HG03565 (cell line): ENCODE results near the gene CPSF3.

ENCODE experiments used
- ATAC-seq: cut with Tn5 transposase; IDR thresholded peaks from one replicate; pipeline ENCODE4 v1.9.1; 2021; ENCODE audit warnings: mild to moderate bottlenecking, moderate library complexity; ENCODE audit not compliant: unreplicated experiment

CPSF3 gene

DNA sequence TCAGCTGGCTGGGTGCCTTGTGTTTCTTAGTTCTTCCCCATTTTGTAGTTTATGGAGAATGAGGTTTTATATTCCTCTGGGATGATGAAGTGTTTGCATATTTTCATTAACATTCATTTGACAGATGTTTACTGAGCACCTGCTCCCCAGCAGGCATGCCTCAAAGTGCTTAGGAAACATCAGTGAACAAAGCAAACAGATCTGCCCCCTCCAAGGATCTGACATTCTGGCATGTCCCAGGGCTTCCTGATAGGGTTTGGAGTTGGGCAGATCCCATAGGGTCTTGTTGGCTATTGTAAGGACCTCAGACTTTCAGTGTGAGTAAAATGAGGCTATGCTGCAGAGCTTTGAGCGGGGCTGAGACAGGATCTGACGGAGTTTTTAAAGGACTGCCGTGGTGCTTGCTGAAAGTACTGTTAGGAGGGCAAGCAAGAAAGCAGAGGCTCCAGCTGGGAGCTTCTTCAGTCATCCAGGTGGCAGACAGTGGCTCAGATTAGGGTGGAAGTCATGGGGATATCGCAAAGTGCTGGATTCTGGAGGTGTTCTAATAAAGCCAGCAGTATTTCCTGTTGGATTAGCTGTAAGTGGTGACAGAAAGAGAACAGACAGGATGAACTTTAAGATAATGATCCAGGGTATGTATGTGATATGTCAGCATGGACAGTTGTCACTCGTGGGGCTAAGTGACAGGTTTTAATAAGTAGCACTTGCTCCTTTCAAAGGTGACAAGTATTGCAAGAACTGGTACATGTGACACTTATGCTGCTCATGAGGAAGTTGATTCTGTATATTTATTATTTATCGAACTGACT is 39.6 kb downstream of the CPSF3 start:
- no peak for ATAC-seq

- ATAC-seq = no peak
Observed at GRCh38 chr2:9463698-9464034, 40.2 kb downstream of the CPSF3 start.

DNA sequence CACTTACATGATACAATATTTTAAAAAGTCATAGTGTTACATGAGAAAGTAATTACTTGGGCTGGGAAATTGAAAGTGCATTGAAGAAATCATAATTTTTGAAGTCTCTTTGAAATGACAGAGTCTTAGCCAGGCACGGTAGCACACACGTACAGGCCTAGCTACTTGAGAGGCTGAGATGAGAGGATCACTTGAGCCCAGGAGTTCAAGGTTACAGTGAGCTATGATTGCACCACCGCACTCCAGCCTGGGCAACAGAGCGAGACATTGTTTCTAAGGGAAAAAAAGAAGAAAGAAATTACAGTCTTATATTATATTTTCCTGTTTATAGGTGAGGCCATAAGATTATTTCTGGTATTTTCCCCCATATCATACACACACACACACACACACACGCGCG is 41.7 kb downstream of the CPSF3 start:
- no peak for ATAC-seq

GRCh38 chr2:9466147-9466683 is 42.8 kb downstream of the CPSF3 start:
- no peak for ATAC-seq

- ATAC-seq = no peak
Observed at GRCh38 chr2:9467687-9468086, 44.2 kb downstream of the CPSF3 start.

DNA sequence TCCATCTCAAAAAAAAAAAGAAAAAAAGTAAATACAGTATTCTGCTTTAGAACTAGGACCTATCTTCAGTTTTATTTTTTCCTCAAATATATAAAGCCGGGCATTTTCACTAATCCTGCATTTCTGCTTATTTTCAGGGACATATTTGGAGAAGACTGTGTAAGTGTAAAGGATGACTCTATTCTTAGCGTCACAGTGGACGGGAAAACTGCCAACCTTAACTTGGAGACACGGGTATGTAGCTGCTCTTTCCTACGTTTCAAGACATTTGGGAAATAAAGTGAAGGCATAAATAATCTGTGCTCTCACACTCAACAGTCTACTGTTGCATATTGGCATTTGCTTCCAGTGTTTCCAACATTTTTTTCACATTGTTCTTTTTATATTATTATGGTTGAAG is 47.8 kb downstream of the CPSF3 start:
- ATAC-seq = no peak

- no peak for ATAC-seq
Observed at GRCh38 chr2:9472511-9472910, 49.1 kb downstream of the CPSF3 start.

- ATAC-seq = no peak
Observed at GRCh38 chr2:9473308-9473984, 50.0 kb downstream of the CPSF3 start.

- no peak for ATAC-seq
Observed at GRCh38 chr2:9473985-9474360, 50.5 kb downstream of the CPSF3 start.

DNA sequence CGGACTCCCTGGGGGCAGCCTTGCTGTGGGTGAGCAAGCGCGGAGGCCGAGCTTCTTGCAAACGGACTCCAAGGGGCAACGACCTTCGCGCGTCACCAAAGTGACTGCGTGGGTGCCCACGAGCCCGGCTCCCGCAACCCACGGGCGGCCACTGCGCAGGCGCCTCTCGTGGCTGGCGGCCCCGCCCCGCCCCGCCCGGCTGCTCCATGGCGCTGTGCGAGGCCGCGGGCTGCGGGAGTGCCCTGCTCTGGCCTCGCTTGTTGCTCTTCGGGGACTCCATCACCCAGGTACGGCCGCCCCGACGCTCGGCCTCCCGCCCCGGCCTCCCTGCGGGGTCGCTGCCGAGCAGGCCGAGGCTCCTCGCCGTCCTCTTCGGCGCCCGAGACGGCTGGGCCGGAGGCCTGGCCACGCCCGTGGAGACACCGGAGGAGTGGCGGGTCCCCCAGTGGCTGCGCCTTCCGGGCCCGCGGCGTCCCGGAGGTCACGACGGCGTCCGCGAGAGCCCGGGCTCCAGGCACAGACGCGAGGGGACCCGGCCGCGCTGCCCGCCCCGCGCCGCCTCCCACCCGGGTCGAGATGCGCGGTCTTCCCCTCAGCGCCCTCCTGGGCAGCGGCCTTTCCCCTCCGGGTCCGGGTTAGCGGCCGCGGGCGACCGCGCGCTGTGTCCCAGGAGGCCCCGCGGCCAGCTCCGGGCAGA is 51.1 kb downstream of the CPSF3 start, which contains the start of gene IAH1:
Gene IAH1 (plus strand): TSS at position 191 of the 697 bp plus-strand sequence. CDS start 16 bp downstream, at position 207.
- ATAC-seq = peak; percentile 70

DNA sequence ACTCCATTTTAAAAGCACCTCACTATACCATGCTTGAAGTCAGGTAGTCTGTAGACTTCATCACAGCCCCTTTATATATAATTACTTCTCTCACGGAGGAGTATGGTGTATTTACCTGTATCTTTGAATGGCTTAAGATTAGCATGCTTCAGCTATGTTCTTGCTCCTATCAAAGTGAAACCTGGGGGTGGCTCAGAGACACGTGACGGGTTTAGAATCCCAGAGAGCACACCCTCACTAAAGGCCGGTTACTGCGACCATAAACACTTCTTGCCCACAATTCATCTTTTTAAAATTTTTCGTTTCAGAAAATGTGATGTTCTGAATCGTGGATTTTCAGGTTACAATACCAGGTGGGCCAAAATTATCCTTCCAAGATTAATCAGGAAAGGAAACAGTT is 54.5 kb downstream of the CPSF3 start:
- no peak for ATAC-seq

DNA sequence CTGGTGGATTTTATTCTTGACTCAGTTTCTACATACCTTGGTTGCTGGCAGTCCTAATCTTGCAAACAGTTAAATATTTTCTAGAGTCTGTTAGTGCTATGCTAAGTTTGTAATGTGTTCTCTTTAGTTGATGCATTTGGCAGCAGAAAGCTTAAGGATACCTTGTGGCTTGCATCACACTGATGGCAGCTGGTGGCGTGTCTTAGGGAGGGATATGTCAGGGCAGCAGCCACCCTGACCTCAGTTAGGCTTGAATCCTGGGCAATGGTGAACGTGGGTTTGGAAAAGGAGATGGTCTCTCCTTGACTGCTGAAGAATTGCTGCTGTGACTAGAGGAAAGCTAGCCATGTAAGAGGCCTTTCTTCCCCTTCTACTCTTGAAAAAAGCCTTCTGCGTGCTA is 55.1 kb downstream of the CPSF3 start:
- no peak for ATAC-seq

GRCh38 chr2:9480157-9480556 is 56.7 kb downstream of the CPSF3 start:
- ATAC-seq = no peak

- no peak for ATAC-seq
Observed at GRCh38 chr2:9483107-9483506, 59.7 kb downstream of the CPSF3 start.

GRCh38 chr2:9484533-9484932 is 61.1 kb downstream of the CPSF3 start:
- ATAC-seq = no peak

GRCh38 chr2:9488583-9489547 is 65.4 kb downstream of the CPSF3 start:
- no peak for ATAC-seq

DNA sequence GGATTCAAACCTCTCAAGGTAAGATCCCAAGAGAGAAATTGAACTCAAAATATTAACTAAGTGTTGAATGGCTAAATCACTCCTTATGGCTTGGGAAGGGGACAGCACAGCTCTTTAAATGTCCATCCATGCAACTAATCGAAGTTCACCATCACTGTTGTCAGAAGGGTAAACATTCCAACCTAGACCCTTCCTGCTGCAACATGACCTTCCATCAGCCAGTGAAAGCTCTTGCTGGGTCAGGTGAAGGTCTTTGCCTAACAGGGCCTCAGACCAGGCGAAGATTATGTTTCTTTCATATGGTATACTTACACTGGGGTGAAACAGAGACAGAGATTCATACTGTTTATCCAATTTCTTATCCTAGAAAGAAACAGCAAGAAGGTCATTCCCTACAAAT is 67.3 kb downstream of the CPSF3 start:
- no peak for ATAC-seq

- ATAC-seq = no peak
Observed at GRCh38 chr2:9492927-9493326, 69.5 kb downstream of the CPSF3 start.

- ATAC-seq = no peak
Observed at GRCh38 chr2:9493478-9493877, 70.0 kb downstream of the CPSF3 start.

GRCh38 chr2:9494081-9494480 is 70.6 kb downstream of the CPSF3 start:
- no peak for ATAC-seq

GRCh38 chr2:9497017-9497416 is 73.6 kb downstream of the CPSF3 start:
- ATAC-seq = no peak
